Esophagus squamous epithelium (tissue), 4 donors: ENCODE measurements around the gene FMO5.

Experiments used
- CTCF ChIP-seq, 6 experiments: fragments of 450-650 bp in 4 of 6; fragments of 200-600 bp in 2 of 6; sonication (generic) in 2 of 6; IDR thresholded peaks; one replicate each; pipeline ENCODE4 v1.5.1; 2016 to 2019; ENCODE audit warnings: antibody characterized with exemption in 6 of 6, mild to moderate bottlenecking in 4 of 6, moderate library complexity in 4 of 6
- POLR2A ChIP-seq, 4 donors: fragments of 450-650 bp; IDR thresholded peaks; one replicate each; pipeline ENCODE4 v1.6.1; 2017; ENCODE audit warnings: antibody characterized with exemption in 4 of 4, mild to moderate bottlenecking in 4 of 4, moderate library complexity in 3 of 4

DNA sequence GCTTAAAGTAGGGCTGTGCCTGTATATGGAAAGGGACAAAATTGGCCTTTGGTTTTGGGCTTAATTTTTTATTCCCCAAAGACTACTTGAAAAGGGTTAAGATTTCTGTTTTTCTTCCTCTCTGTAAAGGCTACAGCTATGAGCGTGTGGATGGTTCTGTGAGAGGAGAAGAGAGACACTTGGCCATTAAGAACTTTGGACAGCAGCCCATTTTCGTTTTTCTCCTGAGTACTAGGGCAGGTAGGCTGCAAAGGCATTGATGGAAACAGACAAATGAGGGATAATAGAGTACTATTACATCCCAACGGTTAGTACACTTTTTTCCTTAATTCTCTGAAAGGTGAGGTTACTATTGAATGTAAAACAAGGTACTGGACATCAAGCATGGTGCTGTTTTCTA lies 46.9 kb upstream of the FMO5 start:
- TF ChIP-seq CTCF (IDR thresholded peaks at IDR 0.05) (no peak), POLR2A (IDR thresholded peaks at IDR 0.05) (no peak)
